Measurements from ENCODE around the gene EXOC3.

Gene EXOC3

GRCh38 chr5:432201-432927, 10.6 kb upstream of the EXOC3 start:
- Histone ChIP-seq H3K4me3 (ENCODE audit: low read length in 2 of 2) (no peak overlapping the region), H3K27ac (ENCODE audit: low read depth in 2 of 2, low read length in 2 of 2) (no peak overlapping the region), H3K4me1 (ENCODE audit: control insufficient read depth in 2 of 2, insufficient read depth in 2 of 2, low read length in 2 of 2) (peaks cover 2 to 23% of the 10 kb centered on the region in 2 donors), H3K36me3 (ENCODE audit: control insufficient read depth in 2 of 2, insufficient read depth in 2 of 2, low read length in 2 of 2) (no peaks in the 10 kb centered on the region), H3K27me3 (ENCODE audit: control insufficient read depth in 2 of 2, insufficient read depth in 2 of 2, low read length in 2 of 2) (peaks cover 0 to 3% of the 10 kb centered on the region in 2 donors), H3K9ac (ENCODE audit: low read depth in 1 of 2, low read length in 2 of 2) (no peak overlapping the region), H3K9me3 (ENCODE audit: control insufficient read depth in 2 of 2, low read length in 2 of 2) (no peaks in the 10 kb centered on the region)

- no peaks in the 10 kb centered on the region for H3K9me3 ChIP-seq (ENCODE audit: control insufficient read depth in 2 of 2, low read length in 2 of 2)
- no peak overlapping the region for H3K27ac ChIP-seq (ENCODE audit: low read depth in 2 of 2, low read length in 2 of 2)
- peaks cover 2 to 23% of the 10 kb centered on the region in 2 donors for H3K4me1 ChIP-seq (ENCODE audit: control insufficient read depth in 2 of 2, insufficient read depth in 2 of 2, low read length in 2 of 2)
- peaks cover 0 to 3% of the 10 kb centered on the region in 2 donors for H3K27me3 ChIP-seq (ENCODE audit: control insufficient read depth in 2 of 2, insufficient read depth in 2 of 2, low read length in 2 of 2)
- H3K9ac ChIP-seq (ENCODE audit: low read depth in 1 of 2, low read length in 2 of 2): no peak overlapping the region
- H3K36me3 ChIP-seq (ENCODE audit: control insufficient read depth in 2 of 2, insufficient read depth in 2 of 2, low read length in 2 of 2): no peaks in the 10 kb centered on the region
- no peak overlapping the region for H3K4me3 ChIP-seq (ENCODE audit: low read length in 2 of 2)
Measured at GRCh38 chr5:432928-433791, 9.8 kb upstream of the EXOC3 start.

DNA sequence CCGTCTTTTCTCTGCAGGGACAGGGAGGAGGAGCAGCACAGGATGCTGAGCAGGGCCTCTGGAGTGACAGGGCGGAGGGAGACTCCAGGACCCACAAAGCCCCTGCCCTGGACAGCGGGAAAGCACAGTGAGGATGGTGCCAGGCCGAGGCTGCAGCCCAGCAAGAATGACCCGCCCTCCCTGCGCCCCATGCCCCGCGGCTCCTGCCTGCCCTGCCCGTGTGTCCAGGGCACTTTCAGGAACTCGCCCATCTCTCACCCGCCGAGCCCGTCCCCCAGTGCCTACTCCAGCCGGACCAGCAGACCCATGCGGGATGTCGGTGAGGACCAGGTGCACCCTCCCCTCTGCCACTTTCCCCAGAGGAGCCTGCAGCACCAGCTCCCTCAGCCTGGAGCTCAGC, 9.1 kb upstream of the EXOC3 start:
- peaks cover 0 to 3% of the 10 kb centered on the region in 2 donors for H3K27me3 ChIP-seq (ENCODE audit: control insufficient read depth in 2 of 2, insufficient read depth in 2 of 2, low read length in 2 of 2)
- H3K4me3 ChIP-seq (ENCODE audit: low read length in 2 of 2): no peak overlapping the region
- H3K9ac ChIP-seq (ENCODE audit: low read depth in 1 of 2, low read length in 2 of 2): no peak overlapping the region
- no peak overlapping the region for H3K27ac ChIP-seq (ENCODE audit: low read depth in 2 of 2, low read length in 2 of 2)
- peaks cover 2 to 23% of the 10 kb centered on the region in 2 donors for H3K4me1 ChIP-seq (ENCODE audit: control insufficient read depth in 2 of 2, insufficient read depth in 2 of 2, low read length in 2 of 2)
- H3K36me3 ChIP-seq (ENCODE audit: control insufficient read depth in 2 of 2, insufficient read depth in 2 of 2, low read length in 2 of 2): no peaks in the 10 kb centered on the region
- no peaks in the 10 kb centered on the region for H3K9me3 ChIP-seq (ENCODE audit: control insufficient read depth in 2 of 2, low read length in 2 of 2)

GRCh38 chr5:434443-435146, 8.4 kb upstream of the EXOC3 start:
- Histone ChIP-seq H3K36me3 (ENCODE audit: control insufficient read depth in 2 of 2, insufficient read depth in 2 of 2, low read length in 2 of 2) (no peaks in the 10 kb centered on the region), H3K9me3 (ENCODE audit: control insufficient read depth in 2 of 2, low read length in 2 of 2) (no peaks in the 10 kb centered on the region), H3K27ac (ENCODE audit: low read depth in 2 of 2, low read length in 2 of 2) (no peak overlapping the region), H3K4me3 (ENCODE audit: low read length in 2 of 2) (no peak overlapping the region), H3K27me3 (ENCODE audit: control insufficient read depth in 2 of 2, insufficient read depth in 2 of 2, low read length in 2 of 2) (peaks cover 0 to 3% of the 10 kb centered on the region in 2 donors), H3K9ac (ENCODE audit: low read depth in 1 of 2, low read length in 2 of 2) (no peak overlapping the region), H3K4me1 (ENCODE audit: control insufficient read depth in 2 of 2, insufficient read depth in 2 of 2, low read length in 2 of 2) (peaks cover 2 to 19% of the 10 kb centered on the region in 2 donors)

GRCh38 chr5:435156-435790, 7.7 kb upstream of the EXOC3 start:
- H3K27ac ChIP-seq (ENCODE audit: low read depth in 2 of 2, low read length in 2 of 2): no peak overlapping the region
- no peaks in the 10 kb centered on the region for H3K36me3 ChIP-seq (ENCODE audit: control insufficient read depth in 2 of 2, insufficient read depth in 2 of 2, low read length in 2 of 2)
- no peaks in the 10 kb centered on the region for H3K9me3 ChIP-seq (ENCODE audit: control insufficient read depth in 2 of 2, low read length in 2 of 2)
- H3K4me3 ChIP-seq (ENCODE audit: low read length in 2 of 2): no peak overlapping the region
- H3K27me3 ChIP-seq (ENCODE audit: control insufficient read depth in 2 of 2, insufficient read depth in 2 of 2, low read length in 2 of 2): peaks cover 0 to 3% of the 10 kb centered on the region in 2 donors
- no peak overlapping the region for H3K9ac ChIP-seq (ENCODE audit: low read depth in 1 of 2, low read length in 2 of 2)
- peaks cover 2 to 12% of the 10 kb centered on the region in 2 donors for H3K4me1 ChIP-seq (ENCODE audit: control insufficient read depth in 2 of 2, insufficient read depth in 2 of 2, low read length in 2 of 2)

GRCh38 chr5:435961-436640, 6.9 kb upstream of the EXOC3 start:
- peaks cover 0 to 3% of the 10 kb centered on the region in 2 donors for H3K27me3 ChIP-seq (ENCODE audit: control insufficient read depth in 2 of 2, insufficient read depth in 2 of 2, low read length in 2 of 2)
- peaks cover 0 to 5% of the 10 kb centered on the region in 2 donors for H3K4me1 ChIP-seq (ENCODE audit: control insufficient read depth in 2 of 2, insufficient read depth in 2 of 2, low read length in 2 of 2)
- H3K4me3 ChIP-seq (ENCODE audit: low read length in 2 of 2): no peak overlapping the region
- H3K9ac ChIP-seq (ENCODE audit: low read depth in 1 of 2, low read length in 2 of 2): no peak overlapping the region
- no peaks in the 10 kb centered on the region for H3K36me3 ChIP-seq (ENCODE audit: control insufficient read depth in 2 of 2, insufficient read depth in 2 of 2, low read length in 2 of 2)
- H3K27ac ChIP-seq (ENCODE audit: low read depth in 2 of 2, low read length in 2 of 2): no peak overlapping the region
- H3K9me3 ChIP-seq (ENCODE audit: control insufficient read depth in 2 of 2, low read length in 2 of 2): no peaks in the 10 kb centered on the region

- Histone ChIP-seq H3K27ac (ENCODE audit: low read depth in 2 of 2, low read length in 2 of 2) (no peak overlapping the region), H3K4me1 (ENCODE audit: control insufficient read depth in 2 of 2, insufficient read depth in 2 of 2, low read length in 2 of 2) (peaks cover 0 to under 1% of the 10 kb centered on the region in 2 donors), H3K4me3 (ENCODE audit: low read length in 2 of 2) (no peak overlapping the region), H3K36me3 (ENCODE audit: control insufficient read depth in 2 of 2, insufficient read depth in 2 of 2, low read length in 2 of 2) (no peaks in the 10 kb centered on the region), H3K9me3 (ENCODE audit: control insufficient read depth in 2 of 2, low read length in 2 of 2) (no peaks in the 10 kb centered on the region), H3K27me3 (ENCODE audit: control insufficient read depth in 2 of 2, insufficient read depth in 2 of 2, low read length in 2 of 2) (peaks cover 0 to 3% of the 10 kb centered on the region in 2 donors), H3K9ac (ENCODE audit: low read depth in 1 of 2, low read length in 2 of 2) (no peak overlapping the region)
Measured at GRCh38 chr5:436641-436975, 6.4 kb upstream of the EXOC3 start.

- Histone ChIP-seq H3K27me3 (ENCODE audit: control insufficient read depth in 2 of 2, insufficient read depth in 2 of 2, low read length in 2 of 2) (peaks cover 0 to 3% of the 10 kb centered on the region in 2 donors), H3K4me3 (ENCODE audit: low read length in 2 of 2) (no peak overlapping the region), H3K9ac (ENCODE audit: low read depth in 1 of 2, low read length in 2 of 2) (no peak overlapping the region), H3K4me1 (ENCODE audit: control insufficient read depth in 2 of 2, insufficient read depth in 2 of 2, low read length in 2 of 2) (peaks cover 0 to 4% of the 10 kb centered on the region in 2 donors), H3K27ac (ENCODE audit: low read depth in 2 of 2, low read length in 2 of 2) (no peak overlapping the region), H3K9me3 (ENCODE audit: control insufficient read depth in 2 of 2, low read length in 2 of 2) (no peaks in the 10 kb centered on the region), H3K36me3 (ENCODE audit: control insufficient read depth in 2 of 2, insufficient read depth in 2 of 2, low read length in 2 of 2) (no peaks in the 10 kb centered on the region)
Measured at GRCh38 chr5:437281-437771, 5.7 kb upstream of the EXOC3 start.

DNA sequence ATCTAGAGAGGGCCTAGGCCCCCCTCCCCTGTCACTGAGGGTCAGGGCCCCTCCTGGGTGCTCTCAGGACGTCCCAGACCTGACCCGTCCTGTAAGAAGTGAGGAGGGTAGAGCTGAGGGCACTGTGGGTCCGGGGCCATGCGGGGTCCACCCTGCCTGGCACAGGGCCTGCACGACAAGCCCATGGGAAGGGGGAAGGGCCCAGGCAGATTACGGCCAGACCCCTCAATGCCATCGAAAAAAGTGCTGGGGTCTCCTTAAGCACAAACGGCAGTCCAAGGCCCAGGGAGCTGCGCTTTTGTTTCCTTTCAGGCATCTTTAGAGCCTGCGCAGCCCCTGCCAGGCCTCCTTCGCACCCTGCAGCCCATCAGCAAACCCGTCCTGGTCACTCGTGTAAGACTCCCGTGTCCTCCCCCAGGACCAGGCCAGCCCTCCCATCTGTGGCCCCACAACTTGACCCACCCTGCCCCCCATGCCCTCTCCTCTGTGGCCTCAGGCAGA, 4.4 kb upstream of the EXOC3 start:
- Histone ChIP-seq H3K9me3 (ENCODE audit: control insufficient read depth in 2 of 2, low read length in 2 of 2) (no peaks in the 10 kb centered on the region), H3K27ac (ENCODE audit: low read depth in 2 of 2, low read length in 2 of 2) (no peak overlapping the region), H3K4me3 (ENCODE audit: low read length in 2 of 2) (no peak overlapping the region), H3K36me3 (ENCODE audit: control insufficient read depth in 2 of 2, insufficient read depth in 2 of 2, low read length in 2 of 2) (no peaks in the 10 kb centered on the region), H3K4me1 (ENCODE audit: control insufficient read depth in 2 of 2, insufficient read depth in 2 of 2, low read length in 2 of 2) (peaks cover 2 to 10% of the 10 kb centered on the region in 2 donors), H3K9ac (ENCODE audit: low read depth in 1 of 2, low read length in 2 of 2) (no peak overlapping the region), H3K27me3 (ENCODE audit: control insufficient read depth in 2 of 2, insufficient read depth in 2 of 2, low read length in 2 of 2) (peaks cover 0 to 3% of the 10 kb centered on the region in 2 donors)
